Transverse colon (tissue), 4 donors: ENCODE measurements around the gene POLR2E. TPM values are rescaled to one million over a fixed set of nuclear protein-coding genes. Genes with fewer than 3 reads are reported as not detected.

Source experiments
- DNase-seq: peaks from one replicate; pipeline ENCODE4 v3.0.0-alpha.2; 2019
- H3K27ac ChIP-seq, 4 donors: fragments of 200-600 bp; sonication (generic); 2 replicates each; pipeline ENCODE4 v1.5.1; 2016 to 2018; ENCODE audit warnings: inconsistent platforms in 4 of 4
- H3K27me3 ChIP-seq: fragments of 200-600 bp; sonication (generic); 2 replicates; pipeline ENCODE4 v1.5.1; 2017; ENCODE audit warnings: inconsistent platforms
- H3K36me3 ChIP-seq, 4 donors: fragments of 200-600 bp; sonication (generic); 2 replicates each; pipeline ENCODE4 v1.5.1; 2017 to 2019; ENCODE audit warnings: inconsistent platforms in 4 of 4
- H3K4me1 ChIP-seq, 4 donors: fragments of 200-600 bp; sonication (generic); 2 replicates each; pipeline ENCODE4 v1.5.1; 2017 to 2020; ENCODE audit warnings: inconsistent platforms in 4 of 4
- H3K4me3 ChIP-seq, 4 donors: fragments of 200-600 bp; sonication (generic); 1 replicate in 1 of 4; 2 replicates in 3 of 4; pipeline versions ENCODE4 v1.5.1 to v1.6.1; 2017 to 2019; ENCODE audit warnings: inconsistent platforms in 4 of 4
- H3K9me3 ChIP-seq, 2 donors: fragments of 200-600 bp; sonication (generic); 2 replicates each; pipeline ENCODE4 v1.5.1; 2017 to 2019; ENCODE audit warnings: inconsistent platforms in 2 of 2
- EP300 ChIP-seq: sonication (generic); formaldehyde crosslinking; IDR thresholded peaks from one replicate; pipeline ENCODE4 v1.6.1; 2017; ENCODE audit warnings: antibody characterized with exemption, low read depth
- POLR2A ChIP-seq: fragments of 450-650 bp; IDR thresholded peaks from one replicate; pipeline ENCODE4 v1.6.1; 2016; ENCODE audit warnings: antibody characterized with exemption, mild to moderate bottlenecking, moderate library complexity
- POLR2AphosphoS5 ChIP-seq, 3 donors: sonication (generic); formaldehyde crosslinking; IDR thresholded peaks; one replicate each; pipeline ENCODE4 v1.6.1; 2016; ENCODE audit warnings: antibody characterized with exemption in 3 of 3
- WGBS, 2 donors: methylation state at CpG; one replicate each; pipeline ENCODE4 v1.1.5; 2018; ENCODE audit warnings: low coverage in 1 of 2; 5-methylcytosine and 5-hydroxymethylcytosine counted together
- in situ Hi-C, 4 donors: fragments of 200-750 bp; cut with MboI; loops; one replicate each; pipeline versions ENCODE4 v1.15.0 to v1.15.1; 2017; ENCODE audit warnings: low sequenced_read_pairs in 3 of 4, low pct_ligation_motif_present in 1 of 4, low pct_unique_long_range_greater_than_20kb in 1 of 4
- intact Hi-C: fragments of 100-400 bp; cut with DNase I; formaldehyde crosslinking; loops from one replicate; pipeline ENCODE4 v1.15.1; 2023; ENCODE audit warnings: low total_unique reads
- total RNA-seq, 4 donors: library from RNA; depleted of rRNA; stranded (reverse); fragments of >200 nt; gene quantifications; one replicate each; pipeline ENCODE4 v1.1.0, GENCODE V29; 2016
- TF ChIP-seq, protein P1 (sequence below), 5 experiments: fragments of 200-600 bp in 3 of 5; fragments of 450-650 bp in 2 of 5; sonication (generic) in 3 of 5; IDR thresholded peaks; 1 replicate in 2 of 5; 2 replicates in 3 of 5; pipeline ENCODE4 v1.5.1; 2016 to 2017; ENCODE audit warnings: antibody characterized with exemption in 5 of 5, inconsistent platforms in 3 of 5, mild to moderate bottlenecking in 2 of 5, moderate library complexity in 1 of 5

The POLR2E gene
- total RNA-seq, 4 donors from 2014 or later = 74.8 to 167 (median 103) TPM

DNA sequence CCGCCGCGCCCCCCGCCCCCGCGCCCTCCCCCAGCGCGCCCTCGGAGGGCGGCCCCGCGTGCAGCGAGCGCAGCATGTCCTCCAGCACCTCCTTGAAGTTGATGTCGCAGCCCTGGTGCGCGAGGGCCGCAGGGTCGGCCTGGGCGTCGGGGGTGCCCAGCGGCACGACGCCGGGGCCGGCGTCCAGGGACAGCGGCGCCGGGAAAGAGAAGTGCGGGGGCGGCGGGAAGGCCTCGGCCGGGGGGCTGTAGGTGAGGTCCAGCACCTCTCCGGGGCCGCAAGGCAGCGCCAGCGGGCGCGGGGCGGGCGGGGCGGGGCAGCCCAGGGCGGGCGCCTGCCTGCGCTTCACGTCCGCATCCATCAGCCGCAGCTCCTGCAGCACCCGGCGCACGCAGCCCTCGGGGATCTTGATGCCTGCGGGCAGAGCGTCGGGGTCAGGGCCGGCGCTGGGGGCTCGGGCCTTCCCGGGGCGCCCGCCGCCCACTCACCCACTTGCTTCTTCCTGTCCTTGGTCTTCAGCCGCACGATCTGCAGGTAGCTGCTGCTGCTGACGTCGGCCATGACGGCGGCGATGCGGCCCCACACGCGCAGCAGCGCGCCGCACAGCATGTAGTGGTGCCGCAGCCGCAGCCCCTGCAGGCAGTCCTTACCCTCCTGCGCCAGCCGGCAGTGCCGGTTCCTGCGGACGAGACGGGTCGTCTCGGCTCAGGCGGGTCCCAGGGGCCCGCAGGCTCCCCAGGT lies 13.3 kb upstream of the POLR2E start:
- H3K4me3 ChIP-seq = no peak overlapping the region
- no peaks in the 10 kb centered on the region for H3K9me3 ChIP-seq
- H3K36me3 ChIP-seq = peaks cover 0 to 10% (median 4%) of the 10 kb centered on the region in 4 donors
- DNase-seq = no peak
- H3K27me3 ChIP-seq = no peaks in the 10 kb centered on the region
- in situ Hi-C loops (no loop called here), intact Hi-C loops (loop anchor here (10.0 kb wide), 2 partner anchors 136 to 184 kb away; partner anchors contain the start of genes ARID3A, ATP5F1D and MIDN)
- peaks cover 19 to 48% (median 36%) of the 10 kb centered on the region in 4 donors for H3K4me1 ChIP-seq
- no peak overlapping the region for H3K27ac ChIP-seq
- WGBS, 2 donors = 94% methylated on average over 82 of the region's 89 CpGs; no CpG with 5 or more reads in 1 of the 2 donors
- TF ChIP-seq EP300 (no peak), POLR2AphosphoS5 (IDR thresholded peaks at IDR 0.05) (no peak)

DNA sequence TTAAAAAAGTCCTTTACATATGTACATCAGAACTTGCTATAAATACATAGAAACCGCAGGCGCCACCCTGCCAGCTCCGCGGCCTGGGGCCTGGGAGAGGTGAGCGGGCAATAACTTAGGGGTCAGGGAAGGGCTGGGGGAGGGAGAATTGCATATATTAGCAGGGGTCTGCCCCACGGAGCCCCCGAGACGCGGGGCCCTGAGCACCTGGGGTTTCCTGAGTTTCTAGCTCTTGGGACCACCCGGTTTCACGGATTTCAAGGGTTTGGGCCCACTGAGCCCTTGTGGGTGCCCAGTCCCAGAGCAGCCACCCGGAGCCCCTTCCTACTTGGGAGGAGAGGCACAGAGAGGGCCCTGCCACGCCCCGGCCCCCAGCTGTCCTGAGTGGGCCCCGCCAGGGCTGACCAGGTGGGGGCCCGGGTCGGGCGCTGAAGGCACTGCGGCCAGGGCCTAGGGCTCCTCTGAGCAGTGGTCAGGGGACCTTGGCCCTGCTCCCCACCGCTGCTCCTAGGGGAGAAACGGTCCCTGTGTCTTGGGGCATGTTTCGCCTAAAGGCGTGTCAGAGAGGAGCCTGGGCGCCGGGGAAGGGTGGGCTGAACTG lies 12.6 kb upstream of the POLR2E start:
- H3K36me3 ChIP-seq = peaks cover 0 to 10% (median 4%) of the 10 kb centered on the region in 4 donors
- TF ChIP-seq POLR2A (no peak), EP300 (no peak), POLR2AphosphoS5 (IDR thresholded peaks at IDR 0.05) (peak in 1 of 3 donors; percentile 11)
- TF ChIP-seq, protein P1, sequence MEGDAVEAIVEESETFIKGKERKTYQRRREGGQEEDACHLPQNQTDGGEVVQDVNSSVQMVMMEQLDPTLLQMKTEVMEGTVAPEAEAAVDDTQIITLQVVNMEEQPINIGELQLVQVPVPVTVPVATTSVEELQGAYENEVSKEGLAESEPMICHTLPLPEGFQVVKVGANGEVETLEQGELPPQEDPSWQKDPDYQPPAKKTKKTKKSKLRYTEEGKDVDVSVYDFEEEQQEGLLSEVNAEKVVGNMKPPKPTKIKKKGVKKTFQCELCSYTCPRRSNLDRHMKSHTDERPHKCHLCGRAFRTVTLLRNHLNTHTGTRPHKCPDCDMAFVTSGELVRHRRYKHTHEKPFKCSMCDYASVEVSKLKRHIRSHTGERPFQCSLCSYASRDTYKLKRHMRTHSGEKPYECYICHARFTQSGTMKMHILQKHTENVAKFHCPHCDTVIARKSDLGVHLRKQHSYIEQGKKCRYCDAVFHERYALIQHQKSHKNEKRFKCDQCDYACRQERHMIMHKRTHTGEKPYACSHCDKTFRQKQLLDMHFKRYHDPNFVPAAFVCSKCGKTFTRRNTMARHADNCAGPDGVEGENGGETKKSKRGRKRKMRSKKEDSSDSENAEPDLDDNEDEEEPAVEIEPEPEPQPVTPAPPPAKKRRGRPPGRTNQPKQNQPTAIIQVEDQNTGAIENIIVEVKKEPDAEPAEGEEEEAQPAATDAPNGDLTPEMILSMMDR (IDR thresholded peaks at IDR 0.05) = no peak
- peaks cover 19 to 48% (median 36%) of the 10 kb centered on the region in 4 donors for H3K4me1 ChIP-seq
- WGBS, 2 donors = 88% methylated on average over 24 of the region's 25 CpGs; no CpG with 5 or more reads in 1 of the 2 donors
- in situ Hi-C loops = no loop called here
- H3K4me3 ChIP-seq = no peak overlapping the region
- no peaks in the 10 kb centered on the region for H3K9me3 ChIP-seq
- H3K27me3 ChIP-seq = no peaks in the 10 kb centered on the region
- intact Hi-C loops = loop anchor here (10.0 kb wide), 2 partner anchors 137 to 183 kb away; partner anchors contain the start of genes ARID3A, ATP5F1D and MIDN
- H3K27ac ChIP-seq = no peak overlapping the region
- no peak for DNase-seq

DNA sequence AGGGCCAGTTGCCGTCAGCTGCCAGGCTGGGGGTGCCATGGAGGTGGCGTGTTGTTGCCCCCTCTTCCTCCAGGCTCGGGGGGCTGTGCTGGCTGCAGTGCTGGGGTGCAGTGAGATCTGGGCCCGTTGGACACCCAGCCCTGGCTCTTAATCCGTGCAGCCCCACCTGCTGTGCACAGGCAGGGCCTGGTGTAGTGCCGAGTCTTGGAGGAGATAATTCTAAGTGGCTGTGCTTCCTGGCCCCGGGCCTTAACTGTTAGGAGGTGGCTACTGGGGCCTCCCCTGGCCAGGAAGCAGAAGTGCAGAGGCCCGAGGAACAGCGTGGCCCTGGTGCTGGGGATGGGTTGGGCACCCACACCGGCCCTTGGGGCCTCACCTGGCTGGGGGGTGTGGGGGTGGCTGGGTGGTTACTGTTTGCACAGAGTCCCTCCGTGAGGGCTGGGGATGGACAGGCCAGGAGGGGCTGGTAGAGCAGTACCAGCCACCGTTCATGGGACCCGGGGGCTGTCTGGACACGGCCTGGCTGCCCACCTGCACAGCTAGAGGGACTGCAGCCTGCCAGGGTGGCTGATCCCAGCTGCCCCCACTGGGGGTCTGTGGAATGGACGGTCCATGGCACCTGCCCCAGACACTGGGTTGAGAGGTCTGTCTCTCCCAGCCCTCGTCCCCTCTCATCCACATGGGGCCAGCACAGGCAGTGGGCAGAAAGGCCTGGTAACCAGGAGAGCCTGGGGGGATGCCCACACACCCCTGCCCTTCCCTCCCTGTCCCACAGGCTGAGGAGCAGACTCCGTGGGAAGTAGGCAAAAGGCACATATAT lies 11.9 kb upstream of the POLR2E start:
- Histone ChIP-seq H3K36me3 (peaks cover 0 to 10% (median 4%) of the 10 kb centered on the region in 4 donors), H3K4me3 (no peak overlapping the region), H3K27me3 (no peaks in the 10 kb centered on the region), H3K27ac (no peak overlapping the region), H3K4me1 (peaks cover 18 to 49% (median 37%) of the 10 kb centered on the region in 4 donors), H3K9me3 (no peaks in the 10 kb centered on the region)
- 64% methylated on average over 10 of the region's 17 CpGs; no CpG with 5 or more reads in 1 of the 2 donors for WGBS, 2 donors
- in situ Hi-C loops = no loop called here
- DNase-seq = peak; percentile 32
- no peak for TF ChIP-seq POLR2AphosphoS5 (IDR thresholded peaks at IDR 0.05)
- TF ChIP-seq, protein P1 (IDR thresholded peaks at IDR 0.05) = peak in 2 of 5 experiments; percentile 19 to 21
- TF ChIP-seq EP300 = no peak
- TF ChIP-seq POLR2A = no peak
- intact Hi-C loops = loop anchor here (10.0 kb wide), 2 partner anchors 138 to 182 kb away; partner anchors contain the start of genes ARID3A, ATP5F1D and MIDN
